AG04450 (cell line): ENCODE results near the gene CNN1. TPM values are rescaled to one million over a fixed set of nuclear protein-coding genes. Genes with fewer than 3 reads are reported as not detected.

Source experiments
- CTCF ChIA-PET: fragments of 300-600, 350-600 bp; formaldehyde crosslinking; extraction: SDS; loops from one replicate; lab custom pipeline; 2022; ENCODE audit warnings: antibody characterized with exemption, inconsistent platforms; lab: Charles Lee
- POLR2A ChIA-PET: fragments of 350-600 bp; formaldehyde crosslinking; extraction: SDS; loops from one replicate; lab custom pipeline; 2021; ENCODE audit warnings: antibody characterized with exemption, inconsistent platforms; lab: Yijun Ruan, JAX
- DNase-seq: peaks from one replicate; pipeline ENCODE4 v3.0.0-alpha.2; 2011; ENCODE audit warnings: low read depth, low spot score
- H3K27ac ChIP-seq: one replicate; pipeline ENCODE4 v1.5.1; 2012; ENCODE audit warnings: low read depth, low read length, control low read depth
- H3K27me3 ChIP-seq: one replicate; pipeline ENCODE4 v1.6.0; 2012; ENCODE audit warnings: low read length; ENCODE audit not compliant: control insufficient read depth, insufficient read depth
- H3K4me3 ChIP-seq: 2 replicates; pipeline ENCODE4 v1.5.1; 2011; ENCODE audit warnings: mild to moderate bottlenecking, low read depth, low read length, control low read depth
- H3K9me3 ChIP-seq: 2 replicates; pipeline ENCODE4 v1.5.1; 2012; ENCODE audit warnings: low read length; ENCODE audit not compliant: control insufficient read depth, insufficient read depth
- CTCF ChIP-seq: IDR thresholded peaks from 2 replicates; pipeline ENCODE4 v1.5.1; 2011; ENCODE audit warnings: low read depth, low read length, control low read depth, inconsistent platforms
- polyA plus RNA-seq: library from polyadenylated mRNA; depleted of rRNA; stranded (reverse); fragments of >200 nt; gene quantifications from 2 replicates; pipeline ENCODE4 v1.2.3, GENCODE V29; 2011

The CNN1 gene
- polyA plus RNA-seq, 1 experiment: 99.6 TPM

DNA sequence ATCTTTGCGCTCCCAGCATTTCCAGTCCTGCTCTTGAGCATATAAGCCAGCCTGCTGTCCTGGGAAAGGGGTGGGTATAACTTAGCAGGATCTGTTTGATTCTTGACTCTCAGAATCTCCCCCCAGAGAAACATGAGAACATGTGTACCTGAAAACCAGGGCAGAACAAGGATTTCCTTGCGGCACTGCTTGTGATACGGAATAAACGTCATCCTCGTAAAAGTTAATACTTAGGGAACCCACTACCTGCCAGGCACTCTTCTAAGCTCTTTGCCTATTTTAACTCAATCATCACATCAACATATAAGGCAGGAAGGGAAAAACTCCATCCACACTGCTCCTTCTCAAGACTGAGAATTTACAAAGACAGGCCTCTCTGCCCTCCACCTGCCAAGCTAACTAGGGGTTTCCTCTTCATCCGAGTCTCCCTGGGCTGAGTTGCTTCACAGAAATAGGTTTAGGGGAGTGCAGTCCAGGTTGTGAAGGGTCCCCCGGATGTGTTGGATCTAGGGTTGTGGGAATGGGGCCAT, 34.1 kb upstream of the CNN1 start:
- Histone ChIP-seq H3K4me3 (peak overlapping the region; percentile 67), H3K27ac (peak overlapping the region; percentile 25), H3K27me3 (no peaks in the 10 kb centered on the region), H3K9me3 (peaks cover 3% of the 10 kb centered on the region; the same call in 1 of the 2 replicates)
- POLR2A ChIA-PET: no interaction called here
- no peak for TF ChIP-seq CTCF
- no peak for DNase-seq
- CTCF ChIA-PET: interaction anchor here (0.6 kb wide), 1 partner anchor 59 kb away, joined by 6 read pairs; no protein-coding TSS in a partner anchor

DNA sequence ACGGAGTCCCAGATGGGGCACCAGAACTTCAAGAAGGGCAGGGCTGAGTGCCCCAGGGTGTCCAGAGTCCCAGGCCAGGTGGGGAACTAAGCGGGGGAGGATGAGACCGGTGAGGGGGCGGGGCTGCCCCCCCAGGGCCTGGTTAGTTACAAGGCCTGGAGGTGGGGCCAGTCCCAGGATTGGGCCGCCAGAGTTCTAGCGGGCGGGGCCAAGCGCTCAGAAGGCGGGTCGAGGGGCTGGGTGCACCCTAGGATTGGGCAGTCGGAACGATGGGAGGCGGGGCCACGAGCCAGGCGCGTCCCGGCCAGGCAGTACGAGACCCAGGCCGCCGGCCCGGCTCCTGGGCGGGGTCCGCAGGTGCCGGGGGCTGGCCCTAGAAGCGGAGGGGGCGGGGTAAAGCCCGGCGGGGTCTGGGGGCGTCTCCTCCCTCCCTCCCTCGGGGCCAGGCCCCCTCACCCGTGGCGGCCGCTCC, 33.6 kb upstream of the CNN1 start:
- CTCF ChIA-PET: no interaction called here
- Histone ChIP-seq H3K9me3 (peaks cover 3% of the 10 kb centered on the region; the same call in 1 of the 2 replicates), H3K4me3 (peak overlapping the region; percentile 67), H3K27me3 (no peaks in the 10 kb centered on the region), H3K27ac (peak overlapping the region; percentile 25)
- TF ChIP-seq CTCF: no peak
- POLR2A ChIA-PET: no interaction called here
- peak; percentile 86 for DNase-seq

GRCh38 chr19:11505504-11506100, 33.0 kb upstream of the CNN1 start, which contains the start of gene ZNF653:
Gene ZNF653 (minus strand): TSS chr19:11505839. CDS start chr19:11505786, 53 bp downstream.
- no peak for TF ChIP-seq CTCF
- Histone ChIP-seq H3K9me3 (peaks cover 3% of the 10 kb centered on the region; the same call in 1 of the 2 replicates), H3K27ac (peak within 1 kb of the TSS; percentile 25), H3K27me3 (no peaks in the 10 kb centered on the region), H3K4me3 (peak within 1 kb of the TSS; percentile 67)
- DNase-seq: peak; percentile 87
- ChIA-PET CTCF (no interaction called here), POLR2A (interaction anchor here (0.5 kb wide), 1 partner anchor 19 kb away, joined by 4 read pairs; no protein-coding TSS in a partner anchor)

- Histone ChIP-seq H3K27me3 (no peaks in the 10 kb centered on the region), H3K27ac (no peak overlapping the region), H3K9me3 (peaks cover 3% of the 10 kb centered on the region; the same call in 1 of the 2 replicates), H3K4me3 (peak overlapping the region; percentile 67)
- DNase-seq: no peak
- TF ChIP-seq CTCF: no peak
- ChIA-PET CTCF (interaction anchor here (0.5 to 0.6 kb wide), 2 partner anchors 212 to 648 kb away, joined by 4 to 6 read pairs; no protein-coding TSS in a partner anchor), POLR2A (interaction anchor here (0.5 kb wide), 1 partner anchor 18 kb away, joined by 4 read pairs; no protein-coding TSS in a partner anchor)
Observed at GRCh38 chr19:11506101-11506555, 32.5 kb upstream of the CNN1 start.

DNA sequence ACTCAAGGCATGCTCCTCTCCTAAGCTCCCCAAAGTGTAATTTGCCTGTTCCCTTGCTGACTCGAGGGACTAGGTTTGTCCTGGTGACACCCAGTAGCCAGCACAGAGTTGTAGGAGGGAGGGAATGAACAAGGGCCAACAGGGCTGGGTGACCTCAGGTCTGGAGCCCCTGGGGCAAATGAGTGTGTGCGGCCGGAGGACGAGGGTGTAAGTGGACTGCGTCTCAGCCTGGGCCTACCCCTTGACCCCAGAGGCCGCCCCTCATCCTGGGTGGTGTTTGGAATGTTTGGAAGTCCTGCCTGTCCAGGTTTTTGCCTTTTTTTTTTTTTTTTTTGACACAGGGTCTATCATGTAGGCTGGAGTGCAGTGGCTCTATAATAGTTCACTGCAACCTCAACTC, 31.7 kb upstream of the CNN1 start:
- no peak for TF ChIP-seq CTCF
- CTCF ChIA-PET: interaction anchor here (0.6 kb wide), 1 partner anchor 213 kb away, joined by 6 read pairs; no protein-coding TSS in a partner anchor
- POLR2A ChIA-PET: no interaction called here

More for the DNA sequence above, 31.7 kb upstream of the CNN1 start:
- no peak for DNase-seq
- Histone ChIP-seq H3K4me3 (no peak overlapping the region), H3K9me3 (peaks cover 3% of the 10 kb centered on the region; the same call in 1 of the 2 replicates), H3K27me3 (no peaks in the 10 kb centered on the region), H3K27ac (no peak overlapping the region)
